Activated T-helper 1 cell treated with Interleukin-2 at 50 U/mL for 16 hours (primary cell): ENCODE results near the gene SNAPC2.

Source experiments
- DNase-seq: peaks from one replicate; pipeline ENCODE4 v3.0.0-alpha.2; 2020; ENCODE audit warnings: low read depth

The SNAPC2 gene

GRCh38 chr19:7968796-7969554 is 48.8 kb downstream of the SNAPC2 start:
- no peak for DNase-seq

- DNase-seq = no peak
Measured at GRCh38 chr19:7969555-7969939, 49.4 kb downstream of the SNAPC2 start.

GRCh38 chr19:7970716-7971448 is 50.7 kb downstream of the SNAPC2 start:
- DNase-seq = no peak

GRCh38 chr19:7971553-7972520 is 51.7 kb downstream of the SNAPC2 start:
- DNase-seq = no peak
